C4-2B (cell line): ENCODE results near the gene CDK6.
A peak's percentile ranks its signal among the peaks of the same experiment; 100 is the strongest.
"Not testable (repeated sequence)": the region's sequence is repeated elsewhere in the genome, so short reads cannot be mapped to it uniquely, and the experiment has no call there.

Experiments
- H3K27ac ChIP-seq: fragments of 450-650 bp; 2 replicates; pipeline ENCODE4 v1.5.1; 2017
- ZFX ChIP-seq: fragments of 450-650 bp; IDR thresholded peaks from 2 replicates; pipeline ENCODE4 v1.6.1; 2017
- TF ChIP-seq, protein P1 (sequence below): fragments of 450-650 bp; conservative IDR thresholded peaks from 2 replicates; pipeline ENCODE4 v1.5.1; 2017; ENCODE audit warnings: mild to moderate bottlenecking

CDK6 gene

GRCh38 chr7:92864169-92864568 is 27.8 kb upstream of the CDK6 start:
- TF ChIP-seq, protein P1, sequence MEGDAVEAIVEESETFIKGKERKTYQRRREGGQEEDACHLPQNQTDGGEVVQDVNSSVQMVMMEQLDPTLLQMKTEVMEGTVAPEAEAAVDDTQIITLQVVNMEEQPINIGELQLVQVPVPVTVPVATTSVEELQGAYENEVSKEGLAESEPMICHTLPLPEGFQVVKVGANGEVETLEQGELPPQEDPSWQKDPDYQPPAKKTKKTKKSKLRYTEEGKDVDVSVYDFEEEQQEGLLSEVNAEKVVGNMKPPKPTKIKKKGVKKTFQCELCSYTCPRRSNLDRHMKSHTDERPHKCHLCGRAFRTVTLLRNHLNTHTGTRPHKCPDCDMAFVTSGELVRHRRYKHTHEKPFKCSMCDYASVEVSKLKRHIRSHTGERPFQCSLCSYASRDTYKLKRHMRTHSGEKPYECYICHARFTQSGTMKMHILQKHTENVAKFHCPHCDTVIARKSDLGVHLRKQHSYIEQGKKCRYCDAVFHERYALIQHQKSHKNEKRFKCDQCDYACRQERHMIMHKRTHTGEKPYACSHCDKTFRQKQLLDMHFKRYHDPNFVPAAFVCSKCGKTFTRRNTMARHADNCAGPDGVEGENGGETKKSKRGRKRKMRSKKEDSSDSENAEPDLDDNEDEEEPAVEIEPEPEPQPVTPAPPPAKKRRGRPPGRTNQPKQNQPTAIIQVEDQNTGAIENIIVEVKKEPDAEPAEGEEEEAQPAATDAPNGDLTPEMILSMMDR: peak; percentile 48
- not testable (repeated sequence) for H3K27ac ChIP-seq

DNA sequence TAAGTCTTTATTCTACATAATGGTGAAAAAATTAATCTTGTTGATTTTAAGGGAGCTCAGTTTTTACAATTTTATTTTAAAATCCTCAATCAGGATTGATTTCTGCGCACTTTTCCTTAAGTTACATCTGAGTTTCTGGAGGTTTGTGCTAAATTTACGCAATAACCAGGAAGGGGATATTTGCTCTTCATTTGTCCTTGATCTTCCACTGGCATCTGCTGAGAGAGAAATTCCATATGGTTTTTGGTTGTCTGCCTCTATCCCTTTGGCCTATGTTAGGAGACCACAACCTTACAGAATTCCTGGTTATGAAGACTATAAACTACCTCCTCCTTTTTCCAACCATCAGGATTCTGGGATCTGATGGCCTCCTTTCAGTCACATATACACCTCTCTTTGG is 20.1 kb upstream of the CDK6 start:
- no peak for TF ChIP-seq ZFX
- TF ChIP-seq, protein P1: no peak

DNA sequence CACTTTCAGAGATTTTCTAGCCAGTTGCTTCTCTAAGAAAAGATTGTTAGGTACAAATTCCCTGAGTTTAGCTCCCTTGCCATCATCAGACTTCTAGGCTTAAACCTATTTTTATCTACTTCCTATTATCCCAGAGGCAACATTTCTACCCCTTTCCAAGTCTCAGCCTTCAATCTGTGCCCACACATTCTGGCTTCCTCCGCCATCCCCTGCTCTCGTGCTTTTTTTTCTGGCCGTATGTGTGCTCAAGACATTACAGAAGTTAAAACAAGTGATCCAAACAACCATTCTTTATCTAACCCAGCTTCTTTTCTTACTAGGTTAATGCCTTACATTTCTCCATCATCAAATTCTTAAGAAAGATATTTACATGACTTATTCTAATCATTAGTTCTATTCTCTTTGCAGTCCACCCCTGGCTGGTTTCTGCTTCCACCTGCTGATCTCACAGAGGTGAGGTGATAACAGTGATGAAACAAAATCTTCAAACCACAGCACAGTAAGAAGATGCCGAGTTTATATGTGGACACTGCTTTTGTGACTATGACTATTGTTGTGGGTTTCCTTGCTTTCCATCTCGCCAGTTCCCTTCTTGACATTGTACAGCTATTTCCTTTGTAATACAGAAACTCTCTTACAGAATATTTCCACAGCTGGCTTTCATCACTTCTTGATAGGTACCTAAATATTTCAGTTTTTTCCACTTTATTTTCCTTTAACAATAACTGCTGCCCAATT is 18.3 kb upstream of the CDK6 start:
- H3K27ac ChIP-seq: no peak overlapping the region
- TF ChIP-seq, protein P1: no peak
- no peak for TF ChIP-seq ZFX

More for the DNA sequence above, 20.1 kb upstream of the CDK6 start:
- H3K27ac ChIP-seq: no peak overlapping the region

GRCh38 chr7:92851732-92852131 is 15.4 kb upstream of the CDK6 start:
- TF ChIP-seq, protein P1: no peak
- no peak for TF ChIP-seq ZFX
- H3K27ac ChIP-seq: no peak overlapping the region

GRCh38 chr7:92850516-92850915 is 14.1 kb upstream of the CDK6 start:
- H3K27ac ChIP-seq: no peak overlapping the region

DNA sequence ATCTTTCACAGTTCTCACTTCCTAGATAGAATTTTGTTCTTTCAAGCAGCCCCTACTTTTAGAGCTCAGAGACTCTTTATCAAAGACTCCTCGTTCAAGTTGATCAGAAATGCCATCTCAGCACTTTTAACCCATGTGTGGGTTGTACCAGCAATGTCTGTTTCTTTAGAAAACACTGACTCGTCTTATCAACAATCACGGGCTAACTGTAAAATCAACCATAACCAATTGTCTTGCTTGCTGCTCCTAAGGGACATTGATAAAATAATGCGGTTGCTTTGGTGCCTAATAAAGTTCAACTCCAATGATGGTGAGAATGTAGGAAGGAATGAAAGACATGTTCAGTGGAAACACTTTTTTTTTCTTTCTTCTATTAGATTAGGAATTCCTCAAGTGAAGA is 12.9 kb upstream of the CDK6 start:
- TF ChIP-seq, protein P1: no peak
- no peak for TF ChIP-seq ZFX
- H3K27ac ChIP-seq: no peak overlapping the region

More at GRCh38 chr7:92850516-92850915, 14.1 kb upstream of the CDK6 start:
- TF ChIP-seq, protein P1: no peak
- TF ChIP-seq ZFX: no peak

- no peak overlapping the region for H3K27ac ChIP-seq
- no peak for TF ChIP-seq ZFX
- TF ChIP-seq, protein P1: no peak
Observed at GRCh38 chr7:92848851-92849250, 12.5 kb upstream of the CDK6 start.
